HepG2 (cell line): ENCODE measurements around the gene EPB41L1. TPM values are rescaled to one million over a fixed set of nuclear protein-coding genes. Genes with fewer than 3 reads are reported as not detected.

Source experiments
- CEBPZ ChIP-seq: IDR thresholded peaks from 2 replicates; pipeline ENCODE4 v1.6.1; 2012; ENCODE audit warnings: low read length, improper control_type of control experiment
- GATAD2A ChIP-seq: IDR thresholded peaks from 2 replicates; pipeline ENCODE4 v1.6.1; 2016
- KAT8 ChIP-seq: IDR thresholded peaks from 2 replicates; pipeline ENCODE4 v1.6.1; 2016; ENCODE audit warnings: missing genetic modification reagents, missing compliant biosample characterization
- NFAT5 ChIP-seq: sonication (generic); formaldehyde crosslinking; IDR thresholded peaks from 2 replicates; pipeline ENCODE4 v1.4.0; 2020; ENCODE audit warnings: missing genetic modification reagents
- PBX3 ChIP-seq: sonication (generic); formaldehyde crosslinking; IDR thresholded peaks from 2 replicates; pipeline ENCODE4 v1.8.1; 2023; ENCODE audit warnings: missing genetic modification reagents, inconsistent platforms, borderline replicate concordance
- ZBTB14 ChIP-seq: sonication (generic); formaldehyde crosslinking; IDR thresholded peaks from 2 replicates; pipeline ENCODE4 v1.4.0; 2020; ENCODE audit warnings: missing genetic modification reagents
- ZBTB4 ChIP-seq: sonication (generic); formaldehyde crosslinking; IDR thresholded peaks from 2 replicates; pipeline ENCODE4 v1.4.0; 2020; ENCODE audit warnings: missing genetic modification reagents, mild to moderate bottlenecking, borderline replicate concordance
- ZFP36 ChIP-seq: fragments of 150-350 bp; IDR thresholded peaks from 2 replicates; pipeline ENCODE4 v1.6.1; 2018; ENCODE audit warnings: borderline replicate concordance, low read length, low read depth; ENCODE audit not compliant: partially characterized antibody
- ZNF431 ChIP-seq: sonication (generic); formaldehyde crosslinking; IDR thresholded peaks from 2 replicates; pipeline ENCODE4 v1.9.0; 2022; ENCODE audit warnings: missing genetic modification reagents, low read depth, mild to moderate bottlenecking, borderline replicate concordance
- polyA plus RNA-seq, 8 experiments: library from polyadenylated mRNA; depleted of rRNA in 3 of 8; stranded (reverse) in 7 of 8; unstranded in 1 of 8; fragments of >200 nt; fragmentation: Illumina TruSeq in 4 of 8; extraction: Trizol in 4 of 8; gene quantifications; 2 replicates each; pipeline versions ENCODE4 v1.2.1 to v1.2.3, GENCODE V29; 2011 to 2016; ENCODE audit warnings: low read depth in 4 of 8, missing spikeins in 1 of 8, mixed read lengths in 1 of 8; ENCODE audit not compliant: insufficient read depth in 1 of 8
- total RNA-seq, 5 experiments: library from RNA; depleted of rRNA; stranded (reverse); fragments of >200 nt; fragmentation: Illumina TruSeq; extraction: Trizol; gene quantifications; 2 replicates each; pipeline ENCODE4 v1.2.3, GENCODE V29; 2016; ENCODE audit warnings: low read depth in 1 of 5

EPB41L1 gene
- total and polyA plus RNA-seq, 2 of the 13 experiments (the other 11 are each of a cell fraction or from before 2014, with no cell fraction given): 16.7 to 39.0 TPM

GRCh38 chr20:36270744-36271638 lies 116.5 kb downstream of the EPB41L1 start (continued):
- TF ChIP-seq CEBPZ (no peak), ZBTB14 (CRISPR knock-in tag) (no peak), GATAD2A (peak; percentile 79), NFAT5 (CRISPR knock-in tag) (no peak; the same call in 1 of the 2 replicates), ZFP36 (no peak), ZNF431 (CRISPR knock-in tag) (no peak; the same call in 1 of the 2 replicates), KAT8 (CRISPR knock-in tag) (peak; percentile 98), PBX3 (CRISPR knock-in tag) (0 out of 2 replicates have a peak, but pooled peaks have one; percentile 67), ZBTB4 (CRISPR knock-in tag) (0 out of 2 replicates have a peak, but pooled peaks have one; percentile 58)
